Measurements from ENCODE around the gene ADRA2B.
"Not testable (repeated sequence)": the region's sequence is repeated elsewhere in the genome, so short reads cannot be mapped to it uniquely, and the experiment has no call there.

The ADRA2B gene

GRCh38 chr2:96116424-96116878 is at the start of gene ADRA2B:
Gene ADRA2B (minus strand): TSS chr2:96116571. CDS start chr2:96116149, 422 bp downstream.
- DNase-seq (ENCODE audit: low spot score), result no peak

GRCh38 chr2:96164459-96165184 is 48.3 kb upstream of the ADRA2B start:
- no peak for DNase-seq (ENCODE audit: low spot score)

GRCh38 chr2:96163768-96164429 is 47.5 kb upstream of the ADRA2B start:
- no peak for DNase-seq (ENCODE audit: low spot score)

- DNase-seq (ENCODE audit: low spot score), result no peak
These were observed 47.0 kb upstream of the ADRA2B start for GRCh38 chr2:96163415-96163767.

GRCh38 chr2:96161898-96162297 is 45.5 kb upstream of the ADRA2B start:
- DNase-seq (ENCODE audit: low spot score), result no peak

- DNase-seq (ENCODE audit: low spot score), result not testable (repeated sequence)
These were observed 44.0 kb upstream of the ADRA2B start for GRCh38 chr2:96160366-96160765.

- DNase-seq (ENCODE audit: low spot score), result no peak
These were observed 42.9 kb upstream of the ADRA2B start for GRCh38 chr2:96159084-96159830.

- no peak for DNase-seq (ENCODE audit: low spot score)
These were observed 42.2 kb upstream of the ADRA2B start for GRCh38 chr2:96158554-96158940.

- DNase-seq (ENCODE audit: low spot score), result peak; percentile 46
These were observed 41.5 kb upstream of the ADRA2B start for GRCh38 chr2:96157649-96158553.

GRCh38 chr2:96156926-96157648 is 40.7 kb upstream of the ADRA2B start:
- DNase-seq (ENCODE audit: low spot score), result no peak

- DNase-seq (ENCODE audit: low spot score), result no peak
These were observed 39.8 kb upstream of the ADRA2B start for GRCh38 chr2:96156011-96156820.

GRCh38 chr2:96154506-96155380 is 38.4 kb upstream of the ADRA2B start:
- DNase-seq (ENCODE audit: low spot score), result no peak

- DNase-seq (ENCODE audit: low spot score), result peak; percentile 32
These were observed 37.6 kb upstream of the ADRA2B start for GRCh38 chr2:96153991-96154431.

GRCh38 chr2:96153291-96153713 is 36.9 kb upstream of the ADRA2B start:
- no peak for DNase-seq (ENCODE audit: low spot score)

- DNase-seq (ENCODE audit: low spot score), result no peak
These were observed 36.2 kb upstream of the ADRA2B start for GRCh38 chr2:96152304-96153161.

- DNase-seq (ENCODE audit: low spot score), result no peak
These were observed 35.4 kb upstream of the ADRA2B start for GRCh38 chr2:96151595-96152303.

GRCh38 chr2:96150791-96151594 is 34.6 kb upstream of the ADRA2B start:
- DNase-seq (ENCODE audit: low spot score), result no peak
